ENCODE measurements around the gene ZC2HC1B.
"Not testable (repeated sequence)": the region's sequence is repeated elsewhere in the genome, so short reads cannot be mapped to it uniquely, and the experiment has no call there.

The ZC2HC1B gene

GRCh38 chr6:143864234-143864633, at the start of gene ZC2HC1B:
Gene ZC2HC1B (plus strand): TSS chr6:143864474. CDS start chr6:143864540, 66 bp downstream.
- no peak for DNase-seq

GRCh38 chr6:143817621-143818020, 46.7 kb upstream of the ZC2HC1B start:
- DNase-seq: no peak

- no peak for DNase-seq
These were observed 42.9 kb upstream of the ZC2HC1B start for GRCh38 chr6:143821359-143821758.

- peak; percentile 6 to 22 (median 9) for DNase-seq
These were observed 41.7 kb upstream of the ZC2HC1B start for GRCh38 chr6:143822584-143823024.

GRCh38 chr6:143823548-143823947, 40.7 kb upstream of the ZC2HC1B start:
- DNase-seq: peak in 1 of 3 donors; percentile 23

- no peak for DNase-seq
These were observed 35.7 kb upstream of the ZC2HC1B start for GRCh38 chr6:143828572-143828971.

GRCh38 chr6:143836150-143836549, 28.1 kb upstream of the ZC2HC1B start:
- no peak for DNase-seq

GRCh38 chr6:143838395-143838794, 25.9 kb upstream of the ZC2HC1B start:
- no peak for DNase-seq

GRCh38 chr6:143839196-143839595, 25.1 kb upstream of the ZC2HC1B start:
- no peak for DNase-seq

- DNase-seq: peak; percentile 25 to 61 (median 48)
These were observed 23.5 kb upstream of the ZC2HC1B start for GRCh38 chr6:143840595-143841265.

- peak; percentile 37 to 53 (median 42) for DNase-seq
These were observed 21.8 kb upstream of the ZC2HC1B start for GRCh38 chr6:143842461-143842901.

- DNase-seq: peak; percentile 96 to 98 (median 97)
These were observed 21.2 kb upstream of the ZC2HC1B start, which contains the start of gene LTV1 for GRCh38 chr6:143842902-143843676. Gene LTV1 (plus strand): TSS chr6:143843338. CDS start chr6:143843478, 140 bp downstream.

- peak in 1 of 3 donors; percentile 11 for DNase-seq
These were observed 20.6 kb upstream of the ZC2HC1B start for GRCh38 chr6:143843677-143843999.

- DNase-seq: peak; percentile 24 to 52 (median 29)
These were observed 20.3 kb upstream of the ZC2HC1B start for GRCh38 chr6:143844006-143844405.

GRCh38 chr6:143845033-143845432, 19.2 kb upstream of the ZC2HC1B start:
- DNase-seq: no peak

- not testable (repeated sequence) for DNase-seq
These were observed 12.6 kb upstream of the ZC2HC1B start for GRCh38 chr6:143851706-143852105.

GRCh38 chr6:143855057-143855456, 9.2 kb upstream of the ZC2HC1B start:
- not testable (repeated sequence) for DNase-seq

- DNase-seq: not testable (repeated sequence)
These were observed 7.5 kb upstream of the ZC2HC1B start for GRCh38 chr6:143856762-143857161.

GRCh38 chr6:143857651-143858050, 6.6 kb upstream of the ZC2HC1B start:
- no peak for DNase-seq

GRCh38 chr6:143859891-143860660, 4.2 kb upstream of the ZC2HC1B start:
- DNase-seq: no peak

GRCh38 chr6:143863771-143864170, 503 bp upstream of the ZC2HC1B start:
- no peak for DNase-seq

GRCh38 chr6:143867236-143867635, 3.0 kb downstream of the ZC2HC1B start:
- DNase-seq: no peak

GRCh38 chr6:143868808-143869207, 4.5 kb downstream of the ZC2HC1B start:
- not testable (repeated sequence) for DNase-seq

Data from suppressor macrophage treated with lipopolysaccharide for 1 hour (primary cell).